GM10248 (cell line): Measurements from ENCODE around the gene SEMA4F.
A peak's percentile ranks its signal among the peaks of the same experiment; 100 is the strongest.

Source experiments
- CTCF ChIA-PET: fragments of 300-600 bp; sonication (Branson Sonifier 250); formaldehyde crosslinking; extraction: SDS; loops from one replicate; lab custom pipeline; 2021; ENCODE audit warnings: antibody characterized with exemption; lab: Yijun Ruan, JAX
- POLR2A ChIA-PET: fragments of 350-650 bp; sonication (Branson Sonifier 250); formaldehyde crosslinking; extraction: SDS; loops from one replicate; lab custom pipeline; 2020; ENCODE audit warnings: antibody characterized with exemption; lab: Yijun Ruan, JAX
- DNase-seq: peaks from one replicate; pipeline ENCODE4 v3.0.0; 2012; ENCODE audit errors: extremely low spot score
- CTCF ChIP-seq: IDR thresholded peaks from 2 replicates; pipeline ENCODE4 v1.5.1; 2012; ENCODE audit warnings: mild to moderate bottlenecking, low read depth; ENCODE audit errors: extremely low read depth, missing control alignments, control extremely low read depth

SEMA4F gene

DNA sequence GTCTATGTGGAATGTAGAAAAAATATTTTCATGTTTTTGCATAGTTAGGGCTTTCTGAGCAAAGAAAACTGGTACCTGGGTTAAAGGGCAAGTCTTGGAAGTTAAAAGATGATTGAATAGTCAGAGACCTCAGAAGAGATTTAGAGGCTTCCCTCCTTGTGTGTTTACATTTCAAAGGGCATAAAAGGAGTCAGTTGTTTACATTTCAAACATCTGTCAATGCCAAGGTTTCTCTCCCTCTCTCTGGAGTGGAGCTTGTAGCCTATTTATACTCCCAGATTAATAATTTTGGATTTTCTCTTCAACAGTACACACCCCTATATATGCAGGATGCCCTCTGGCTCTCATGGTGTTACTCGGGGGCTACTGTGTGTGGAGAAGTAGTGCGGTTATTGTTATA lies 14.5 kb upstream of the SEMA4F start:
- ChIA-PET POLR2A (no interaction called here), CTCF (interaction anchor here (1.8 kb wide), 1 partner anchor 9 kb away, joined by 4 read pairs; no protein-coding TSS in a partner anchor)
- no peak for DNase-seq
- no peak for TF ChIP-seq CTCF

DNA sequence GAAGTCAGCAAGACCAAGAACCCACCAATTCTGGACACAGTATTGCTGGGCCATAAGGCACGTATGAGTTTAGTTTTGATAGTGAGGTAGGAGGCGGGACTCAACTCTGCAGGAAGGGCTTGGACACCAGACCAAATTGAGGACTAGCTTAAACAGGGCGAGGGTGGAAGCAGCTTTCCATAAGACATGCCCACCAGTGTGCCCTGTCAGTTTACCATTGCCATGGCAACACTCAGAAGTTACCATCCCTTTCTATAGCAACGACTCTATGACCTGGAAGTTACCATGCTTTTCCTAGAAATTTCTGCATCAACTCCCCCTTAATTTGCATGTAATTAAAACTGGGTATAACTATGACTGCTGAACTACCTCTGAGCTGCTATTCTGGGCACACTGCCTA lies 8.7 kb upstream of the SEMA4F start:
- no peak for DNase-seq
- CTCF ChIA-PET = no interaction called here
- POLR2A ChIA-PET = no interaction called here
- no peak for TF ChIP-seq CTCF

- ChIA-PET CTCF (no interaction called here), POLR2A (no interaction called here)
- no peak for TF ChIP-seq CTCF
- DNase-seq = no peak
Observed at GRCh38 chr2:74646201-74646600, 7.8 kb upstream of the SEMA4F start.

DNA sequence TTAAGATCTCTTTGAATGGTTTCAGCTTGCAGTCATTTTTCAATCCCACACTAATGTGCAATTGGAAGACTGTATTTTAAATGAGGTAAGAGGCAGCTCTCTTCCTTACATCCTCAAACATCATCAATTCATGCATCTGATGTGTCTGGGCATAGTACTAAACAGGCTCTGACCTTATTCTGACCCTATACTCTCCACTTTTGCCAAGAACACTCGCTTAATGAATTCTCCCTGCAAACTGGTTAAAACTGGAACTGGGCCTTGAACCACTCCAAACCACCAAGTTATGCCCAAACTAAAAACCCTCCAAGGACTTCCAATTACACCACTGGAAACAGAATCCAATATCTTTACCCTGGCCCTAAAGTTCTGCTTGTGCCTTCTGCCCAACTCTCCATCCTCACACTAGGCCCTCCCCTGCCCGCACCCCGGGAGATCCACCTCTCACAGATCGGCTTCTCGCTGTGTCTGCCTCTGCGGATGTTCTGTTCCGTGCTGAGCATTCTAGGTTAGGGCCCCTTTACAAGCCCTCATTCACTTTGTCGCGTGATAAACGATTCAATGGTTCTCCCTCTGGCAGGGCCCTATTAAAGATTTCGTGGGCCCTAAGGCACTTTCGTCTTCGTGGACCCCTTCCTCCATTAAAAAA lies 7.1 kb upstream of the SEMA4F start:
- no peak for DNase-seq
- no peak for TF ChIP-seq CTCF
- ChIA-PET CTCF (no interaction called here), POLR2A (no interaction called here)

GRCh38 chr2:74648009-74648443 lies 6.0 kb upstream of the SEMA4F start, which contains the start of gene M1AP:
M1AP (minus strand) TSS chr2:74648330; CDS start chr2:74640275, 8,055 bp downstream.
- CTCF ChIA-PET = interaction anchor here (1.4 to 2.0 kb wide), 3 partner anchors 16 to 230 kb away, joined by 3 to 5 read pairs (median 4); no protein-coding TSS in a partner anchor
- TF ChIP-seq CTCF = peak; percentile 29
- POLR2A ChIA-PET = no interaction called here
- DNase-seq = peak; percentile 42

- TF ChIP-seq CTCF = no peak
- CTCF ChIA-PET = interaction anchor here (1.0 to 1.6 kb wide), 3 partner anchors 12 to 224 kb away, joined by 3 to 4 read pairs (median 4); no protein-coding TSS in a partner anchor
- POLR2A ChIA-PET = interaction anchor here (0.5 kb wide), 1 partner anchor 100 kb away, joined by 8 read pairs; the partner anchor contains the start of gene LOXL3
Observed at GRCh38 chr2:74653589-74653984, 460 bp upstream of the SEMA4F start.

More at GRCh38 chr2:74653589-74653984, 460 bp upstream of the SEMA4F start:
- no peak for DNase-seq
